Fibroblast of skin of back (primary cell): ENCODE data around the gene DTWD2.
A peak's percentile ranks its signal among the peaks of the same experiment; 100 is the strongest.
"Not testable (repeated sequence)": the region's sequence is repeated elsewhere in the genome, so short reads cannot be mapped to it uniquely, and the experiment has no call there.

Experiments used
- DNase-seq: peaks from one replicate; pipeline ENCODE4 v3.0.0-alpha.2; 2013

DTWD2 gene

GRCh38 chr5:118863345-118863744 lies 125.0 kb downstream of the DTWD2 start:
- peak; percentile 54 for DNase-seq

- peak; percentile 9 for DNase-seq
Observed at GRCh38 chr5:118862596-118862995, 125.8 kb downstream of the DTWD2 start.

GRCh38 chr5:118857700-118858099 lies 130.6 kb downstream of the DTWD2 start:
- no peak for DNase-seq

GRCh38 chr5:118854819-118855218 lies 133.5 kb downstream of the DTWD2 start:
- no peak for DNase-seq

- not testable (repeated sequence) for DNase-seq
Observed at GRCh38 chr5:118851785-118852184, 136.6 kb downstream of the DTWD2 start.

- not testable (repeated sequence) for DNase-seq
Observed at GRCh38 chr5:118849507-118849906, 138.8 kb downstream of the DTWD2 start.

- DNase-seq, result no peak
Observed at GRCh38 chr5:118844351-118844750, 144.0 kb downstream of the DTWD2 start.

- no peak for DNase-seq
Observed at GRCh38 chr5:118834710-118835109, 153.6 kb downstream of the DTWD2 start.

GRCh38 chr5:118832974-118833373 lies 155.4 kb downstream of the DTWD2 start:
- no peak for DNase-seq

- no peak for DNase-seq
Observed at GRCh38 chr5:118825226-118825625, 163.1 kb downstream of the DTWD2 start.

- DNase-seq, result no peak
Observed at GRCh38 chr5:118818604-118819003, 169.7 kb downstream of the DTWD2 start.

- DNase-seq, result no peak
Observed at GRCh38 chr5:118808441-118808840, 179.9 kb downstream of the DTWD2 start.

- DNase-seq, result no peak
Observed at GRCh38 chr5:118806571-118806970, 181.8 kb downstream of the DTWD2 start.

- no peak for DNase-seq
Observed at GRCh38 chr5:118802335-118802734, 186.0 kb downstream of the DTWD2 start.

GRCh38 chr5:118796081-118796480 lies 192.3 kb downstream of the DTWD2 start:
- no peak for DNase-seq

- no peak for DNase-seq
Observed at GRCh38 chr5:118794281-118794680, 194.1 kb downstream of the DTWD2 start.

- no peak for DNase-seq
Observed at GRCh38 chr5:118793652-118794051, 194.7 kb downstream of the DTWD2 start.

GRCh38 chr5:118793091-118793490 lies 195.3 kb downstream of the DTWD2 start:
- DNase-seq, result no peak

- peak; percentile 67 for DNase-seq
Observed at GRCh38 chr5:118791926-118792734, 196.2 kb downstream of the DTWD2 start.

- DNase-seq, result peak; percentile 21
Observed at GRCh38 chr5:118789366-118789765, 199.0 kb downstream of the DTWD2 start.

GRCh38 chr5:118788351-118788750 lies 200.0 kb downstream of the DTWD2 start:
- no peak for DNase-seq
